Muscle layer of duodenum (tissue), 2 donors: Measurements from ENCODE around the gene STARD5.

Source experiments
- H3K27ac ChIP-seq: one replicate; pipeline ENCODE4 v1.7.0; 2013; ENCODE audit warnings: mild to moderate bottlenecking, low read length
- H3K27me3 ChIP-seq: one replicate; pipeline ENCODE4 v1.7.0; 2013; ENCODE audit warnings: low read depth, mild to moderate bottlenecking, control low read depth, low read length
- H3K36me3 ChIP-seq, 2 donors: one replicate each; pipeline ENCODE4 v1.7.0; 2013; ENCODE audit warnings: low read length in 2 of 2, control low read depth in 1 of 2, mild to moderate bottlenecking in 1 of 2; ENCODE audit not compliant: insufficient read depth in 2 of 2, control insufficient read depth in 1 of 2
- H3K4me1 ChIP-seq, 2 donors: one replicate each; pipeline ENCODE4 v1.7.0; 2013; ENCODE audit warnings: low read length in 2 of 2, mild to moderate bottlenecking in 2 of 2, control low read depth in 1 of 2, moderate library complexity in 1 of 2; ENCODE audit not compliant: insufficient read depth in 2 of 2, control insufficient read depth in 1 of 2
- H3K4me3 ChIP-seq, 2 donors: one replicate each; pipeline ENCODE4 v1.7.0; 2013; ENCODE audit warnings: low read length in 2 of 2, low read depth in 1 of 2, mild to moderate bottlenecking in 1 of 2
- H3K9me3 ChIP-seq, 2 donors: one replicate each; pipeline ENCODE4 v1.7.0; 2013; ENCODE audit warnings: low read length in 2 of 2, control low read depth in 1 of 2, mild to moderate bottlenecking in 1 of 2; ENCODE audit not compliant: control insufficient read depth in 1 of 2
- donor health status: healthy.

STARD5 gene

DNA sequence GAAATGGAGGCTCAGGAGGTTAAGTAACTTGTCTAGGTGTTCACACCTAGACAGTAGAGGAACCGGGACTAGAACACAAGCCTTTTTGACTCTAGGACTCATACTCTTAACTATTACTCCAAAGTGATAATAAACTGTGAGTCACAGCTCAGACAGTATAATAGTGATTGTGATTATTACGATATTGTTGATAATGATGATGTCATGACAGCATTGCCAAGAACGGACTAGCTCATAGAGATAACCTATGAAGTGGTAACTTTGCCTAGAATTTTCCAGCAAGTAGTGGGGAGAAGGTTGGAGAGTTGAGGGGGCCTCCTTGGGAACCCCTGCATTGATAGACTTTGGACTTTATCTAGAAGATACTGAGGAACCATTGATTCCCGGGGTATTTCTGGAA, 34.0 kb downstream of the STARD5 start:
- peaks cover 0 to 3% of the 10 kb centered on the region in 2 donors for H3K4me1 ChIP-seq
- no peaks in the 10 kb centered on the region for H3K9me3 ChIP-seq
- no peaks in the 10 kb centered on the region for H3K27me3 ChIP-seq
- H3K4me3 ChIP-seq = no peak overlapping the region
- H3K36me3 ChIP-seq = peaks cover 0 to 3% of the 10 kb centered on the region in 2 donors
- no peak overlapping the region for H3K27ac ChIP-seq

DNA sequence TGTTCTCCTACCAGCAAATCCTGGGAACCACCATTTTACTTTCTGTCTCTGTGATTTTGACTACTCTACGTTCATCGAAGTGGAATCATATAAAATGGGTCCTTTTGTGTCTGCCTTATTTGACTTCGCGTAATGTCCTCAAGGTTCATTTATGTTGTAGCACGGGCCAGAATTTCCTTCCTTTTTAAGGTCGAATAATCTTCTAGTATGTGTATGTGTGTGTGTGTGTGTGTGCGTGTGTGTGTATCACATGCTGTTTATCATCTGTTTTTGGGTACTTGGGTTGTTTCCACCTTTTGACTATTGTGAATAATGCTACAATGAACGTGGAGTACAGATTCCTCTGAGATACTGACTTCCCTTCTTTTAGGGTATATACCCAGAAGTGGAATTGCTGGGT, 35.3 kb downstream of the STARD5 start:
- H3K36me3 ChIP-seq = peaks cover 0 to 3% of the 10 kb centered on the region in 2 donors
- no peaks in the 10 kb centered on the region for H3K27me3 ChIP-seq
- H3K9me3 ChIP-seq = no peaks in the 10 kb centered on the region
- H3K4me1 ChIP-seq = no peaks in the 10 kb centered on the region
- H3K4me3 ChIP-seq = no peak overlapping the region
- no peak overlapping the region for H3K27ac ChIP-seq

DNA sequence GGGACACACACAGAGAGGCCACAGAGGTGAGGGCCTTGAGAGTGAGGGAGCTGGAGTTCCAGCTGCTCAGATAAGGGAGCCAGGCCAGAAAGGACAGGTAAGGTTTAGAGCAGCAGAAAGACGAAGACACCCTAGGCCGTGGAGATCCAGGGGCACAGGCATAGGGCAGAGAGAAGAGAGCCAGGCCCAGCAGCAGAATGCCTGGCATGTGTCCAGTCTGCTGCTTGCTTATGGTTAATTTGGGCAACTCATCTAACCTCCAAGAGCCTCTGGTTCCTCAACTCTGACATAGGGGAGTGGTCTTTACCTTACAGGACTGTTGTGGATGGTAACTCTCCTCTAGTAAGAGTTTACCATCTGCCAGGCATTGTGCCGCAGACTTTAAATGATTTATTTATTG, 35.9 kb downstream of the STARD5 start:
- H3K27ac ChIP-seq = no peak overlapping the region
- H3K4me3 ChIP-seq = no peak overlapping the region
- H3K27me3 ChIP-seq = no peaks in the 10 kb centered on the region
- no peaks in the 10 kb centered on the region for H3K4me1 ChIP-seq
- no peaks in the 10 kb centered on the region for H3K9me3 ChIP-seq
- peaks cover 0 to 3% of the 10 kb centered on the region in 2 donors for H3K36me3 ChIP-seq

DNA sequence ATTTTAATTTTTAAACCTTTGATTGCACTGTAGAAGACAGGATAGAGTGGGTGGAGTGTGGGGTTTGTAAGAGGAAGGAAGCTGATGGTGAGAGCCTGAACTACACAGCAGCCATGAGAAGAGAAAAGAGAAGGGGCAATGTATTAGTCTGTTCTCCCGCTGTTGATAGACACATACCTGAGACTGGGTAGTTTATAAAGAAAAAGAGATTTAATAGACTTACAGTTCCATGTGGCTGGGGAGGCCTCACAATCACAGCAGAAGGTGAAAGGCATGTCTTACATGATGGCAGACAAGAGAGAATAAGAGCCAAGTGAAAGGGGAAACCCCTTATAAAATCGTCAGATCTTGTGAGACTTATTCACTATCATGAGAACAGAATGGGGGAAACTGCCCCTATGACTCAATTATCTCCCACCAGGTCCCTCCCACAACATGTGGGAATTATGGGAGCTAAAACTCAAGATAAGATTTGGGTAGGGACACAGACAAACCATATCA, 37.3 kb downstream of the STARD5 start:
- Histone ChIP-seq H3K27me3 (no peaks in the 10 kb centered on the region), H3K9me3 (no peaks in the 10 kb centered on the region), H3K36me3 (no peaks in the 10 kb centered on the region), H3K27ac (no peak overlapping the region), H3K4me1 (no peaks in the 10 kb centered on the region), H3K4me3 (no peak overlapping the region)

DNA sequence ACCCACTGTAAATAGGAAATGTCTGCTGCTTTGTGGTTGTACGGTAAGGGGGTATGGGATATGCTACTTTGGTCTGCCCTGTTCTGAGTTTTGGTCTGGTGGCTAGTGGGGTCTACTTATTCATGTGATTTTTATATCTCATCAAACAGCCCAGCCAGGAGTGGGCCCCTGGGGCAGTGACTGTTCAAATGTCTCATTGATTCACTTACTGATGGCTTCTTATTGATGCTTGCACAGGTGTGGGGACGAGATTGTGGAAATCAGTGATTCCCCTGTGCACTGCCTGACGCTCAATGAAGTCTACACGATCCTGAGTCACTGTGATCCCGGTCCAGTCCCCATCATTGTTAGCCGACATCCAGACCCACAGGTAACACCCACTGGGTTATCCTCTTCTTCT, 38.5 kb downstream of the STARD5 start:
- Histone ChIP-seq H3K36me3 (no peaks in the 10 kb centered on the region), H3K4me1 (no peaks in the 10 kb centered on the region), H3K27ac (no peak overlapping the region), H3K4me3 (no peak overlapping the region), H3K9me3 (no peaks in the 10 kb centered on the region), H3K27me3 (no peaks in the 10 kb centered on the region)

DNA sequence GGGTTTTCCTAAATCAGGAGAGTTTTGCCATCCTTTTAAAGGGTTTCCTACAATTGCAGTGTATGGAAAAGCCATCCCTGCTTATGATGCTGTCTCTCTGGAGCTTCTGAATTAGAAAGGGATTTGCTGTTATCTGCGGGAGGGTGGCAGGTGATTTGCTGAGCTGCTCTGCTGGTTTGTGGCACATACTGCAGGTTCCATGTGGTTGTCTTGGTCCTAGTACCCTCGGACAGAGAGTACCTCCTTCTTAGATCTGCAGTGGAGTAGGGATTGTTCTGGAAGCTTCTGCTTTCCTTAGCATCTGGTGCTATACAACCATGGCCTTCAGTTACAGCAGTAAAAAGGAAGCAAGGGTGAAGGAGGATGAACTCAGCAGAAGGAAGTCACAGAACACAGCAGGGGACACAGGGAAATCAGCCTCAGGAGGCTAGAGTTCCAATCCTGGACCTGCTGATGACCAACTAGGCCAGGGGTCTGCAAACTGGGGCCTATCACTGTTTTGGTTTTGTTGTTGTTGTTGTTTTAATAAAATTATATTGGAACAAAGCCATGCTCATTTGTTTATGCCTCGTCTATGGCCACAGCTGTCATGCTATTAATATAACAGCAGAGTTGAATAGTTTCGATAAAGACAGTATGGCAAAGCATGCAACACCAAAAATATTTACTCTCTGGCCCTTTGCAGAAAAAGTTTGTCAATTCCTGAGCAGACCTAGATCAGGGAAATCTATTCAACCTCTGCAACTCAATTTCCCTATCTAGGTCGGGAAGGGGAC, 39.5 kb downstream of the STARD5 start:
- Histone ChIP-seq H3K36me3 (no peaks in the 10 kb centered on the region), H3K27me3 (no peaks in the 10 kb centered on the region), H3K4me1 (no peaks in the 10 kb centered on the region), H3K9me3 (no peaks in the 10 kb centered on the region), H3K27ac (no peak overlapping the region), H3K4me3 (no peak overlapping the region)

DNA sequence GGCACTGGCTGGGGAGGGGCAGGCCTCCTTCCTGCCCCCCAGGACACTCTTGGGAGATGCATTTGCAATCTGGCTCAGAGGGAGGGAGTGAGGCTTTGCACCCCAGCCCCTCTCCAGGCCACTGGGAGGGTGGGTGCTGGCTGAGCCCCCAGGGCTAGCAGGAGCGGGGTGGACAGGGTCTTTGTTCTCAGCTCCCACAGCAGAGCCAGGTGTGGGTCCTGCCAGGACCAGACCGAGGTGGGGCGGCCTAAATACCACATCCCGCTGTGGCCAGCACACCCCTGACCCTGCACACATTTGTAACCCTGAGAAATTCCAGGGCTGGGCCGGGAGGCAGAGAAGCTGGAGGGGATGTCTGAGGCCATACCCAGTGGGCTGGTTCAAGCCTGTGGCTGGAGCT, 41.0 kb downstream of the STARD5 start:
- no peaks in the 10 kb centered on the region for H3K9me3 ChIP-seq
- no peaks in the 10 kb centered on the region for H3K27me3 ChIP-seq
- H3K36me3 ChIP-seq = no peaks in the 10 kb centered on the region
- H3K4me1 ChIP-seq = no peaks in the 10 kb centered on the region
- H3K4me3 ChIP-seq = no peak overlapping the region
- H3K27ac ChIP-seq = no peak overlapping the region

DNA sequence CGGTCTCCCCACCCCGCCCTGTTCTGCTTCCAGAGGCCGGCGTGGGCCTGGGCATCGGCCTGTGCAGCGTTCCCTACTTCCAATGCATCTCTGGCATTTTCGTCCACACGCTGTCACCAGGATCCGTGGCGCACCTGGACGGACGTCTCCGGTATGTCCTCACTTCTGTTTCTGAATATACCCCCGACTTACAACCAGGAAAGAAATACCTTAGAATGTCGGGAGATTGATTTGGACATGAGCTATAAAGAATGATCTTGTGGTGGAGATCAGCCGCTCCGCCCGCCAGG, 41.4 kb downstream of the STARD5 start:
- no peaks in the 10 kb centered on the region for H3K4me1 ChIP-seq
- no peak overlapping the region for H3K4me3 ChIP-seq
- H3K9me3 ChIP-seq = no peaks in the 10 kb centered on the region
- H3K27me3 ChIP-seq = no peaks in the 10 kb centered on the region
- H3K27ac ChIP-seq = no peak overlapping the region
- no peaks in the 10 kb centered on the region for H3K36me3 ChIP-seq

DNA sequence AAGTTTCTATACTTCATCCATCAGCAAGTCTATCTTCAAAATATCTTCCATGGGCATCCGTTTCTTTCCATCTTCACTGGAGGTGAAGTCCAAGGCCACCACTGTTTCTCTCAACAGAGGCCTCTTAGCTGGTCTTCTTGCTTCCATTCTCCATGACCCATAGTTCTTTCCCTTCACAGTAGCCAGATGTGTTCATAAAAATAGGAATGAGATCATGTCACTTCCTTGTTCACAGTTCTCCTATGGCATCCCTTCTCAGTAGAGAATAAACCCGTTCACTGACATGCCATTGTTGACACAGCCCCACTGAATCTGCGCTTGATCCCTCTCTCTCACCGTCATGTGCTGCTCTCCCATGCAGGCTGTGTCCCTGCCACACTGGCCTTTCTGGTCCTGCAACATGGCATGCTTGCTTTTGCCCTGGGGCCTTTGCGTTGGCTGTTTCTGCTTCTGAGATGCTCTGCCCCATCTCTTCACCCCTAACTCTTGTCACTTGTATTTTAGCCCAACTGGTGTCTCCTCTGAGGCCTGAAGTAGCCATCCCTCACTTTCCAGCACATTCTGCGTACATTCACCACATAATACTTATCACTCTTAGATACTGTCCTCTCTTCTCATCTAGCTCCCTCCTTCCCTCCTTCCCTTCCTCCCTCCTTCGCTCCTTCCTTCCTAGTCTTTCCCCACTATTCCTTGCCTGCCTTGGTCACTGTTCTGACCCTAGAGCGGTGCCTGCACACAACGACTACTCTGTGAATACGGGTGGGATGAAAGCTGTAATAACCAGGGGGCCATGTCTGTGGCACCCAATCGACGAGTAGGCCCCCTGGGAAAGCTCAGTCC, 42.0 kb downstream of the STARD5 start:
- no peak overlapping the region for H3K4me3 ChIP-seq
- H3K27me3 ChIP-seq = no peaks in the 10 kb centered on the region
- H3K4me1 ChIP-seq = no peaks in the 10 kb centered on the region
- H3K36me3 ChIP-seq = no peaks in the 10 kb centered on the region
- peaks cover 0 to 3% of the 10 kb centered on the region in 2 donors for H3K9me3 ChIP-seq
- no peak overlapping the region for H3K27ac ChIP-seq

DNA sequence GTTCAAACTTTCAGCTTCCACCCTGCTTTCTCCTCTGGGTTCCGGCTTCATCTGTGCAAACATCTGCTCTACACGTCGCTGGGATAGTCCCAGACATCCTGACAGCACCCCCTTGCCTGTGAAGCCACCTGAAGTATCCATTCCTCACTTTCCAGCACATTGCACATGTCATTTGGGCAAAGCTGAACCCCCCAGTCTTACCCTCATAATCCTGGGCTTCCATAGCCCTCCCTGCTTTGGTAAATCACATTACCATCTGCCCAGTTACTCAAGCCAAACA, 42.5 kb downstream of the STARD5 start:
- Histone ChIP-seq H3K36me3 (no peaks in the 10 kb centered on the region), H3K4me1 (no peaks in the 10 kb centered on the region), H3K27me3 (no peaks in the 10 kb centered on the region), H3K27ac (no peak overlapping the region), H3K9me3 (peaks cover 0 to 4% of the 10 kb centered on the region in 2 donors), H3K4me3 (no peak overlapping the region)

DNA sequence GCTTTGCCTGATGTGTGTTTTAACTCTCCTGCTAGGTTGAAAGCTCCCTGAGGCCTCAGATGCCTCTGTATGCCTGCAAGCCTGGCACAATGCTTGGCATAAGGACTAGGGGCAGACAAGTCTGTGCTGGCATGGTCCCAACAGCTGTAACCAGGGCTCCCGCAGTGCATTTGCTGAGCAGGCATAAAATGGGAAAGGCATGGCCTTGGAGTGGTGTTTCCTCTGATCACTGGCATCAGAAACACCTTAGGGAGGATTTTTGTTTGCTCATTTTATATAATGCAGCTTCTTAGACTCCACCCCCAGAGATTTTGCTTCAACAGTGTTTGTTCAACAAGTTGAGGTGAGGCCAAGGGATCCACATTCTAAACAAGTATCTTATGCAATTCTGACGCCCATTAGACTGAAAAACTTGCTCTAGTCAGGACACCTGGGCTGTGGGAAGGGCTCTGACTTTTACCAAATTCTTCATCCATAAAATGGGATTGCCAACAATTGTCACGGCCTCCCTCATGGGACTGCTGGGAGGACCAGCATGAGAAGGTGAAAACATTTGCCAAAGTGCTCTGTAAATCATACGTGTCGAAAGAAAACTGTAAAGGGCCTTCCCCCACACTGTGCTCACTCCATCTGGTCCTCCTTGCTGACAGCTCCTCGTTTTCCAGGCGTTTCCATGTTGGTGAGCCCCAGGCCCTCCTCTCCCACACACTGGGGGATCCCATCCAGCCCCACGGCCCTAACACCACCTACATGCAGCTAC, 43.1 kb downstream of the STARD5 start:
- H3K4me1 ChIP-seq = no peaks in the 10 kb centered on the region
- no peak overlapping the region for H3K27ac ChIP-seq
- H3K27me3 ChIP-seq = no peaks in the 10 kb centered on the region
- no peak overlapping the region for H3K4me3 ChIP-seq
- H3K9me3 ChIP-seq = peaks cover 0 to 4% of the 10 kb centered on the region in 2 donors
- H3K36me3 ChIP-seq = no peaks in the 10 kb centered on the region
